ENCODE results near the gene GSG1L2.
"Not testable (repeated sequence)": the region's sequence is repeated elsewhere in the genome, so short reads cannot be mapped to it uniquely, and the experiment has no call there.

The GSG1L2 gene

GRCh38 chr17:9788601-9789000 lies 33.3 kb downstream of the GSG1L2 start:
- no peak for DNase-seq (ENCODE audit: low spot score)

- no peak for DNase-seq (ENCODE audit: low spot score)
Observed at GRCh38 chr17:9784544-9784943, 37.3 kb downstream of the GSG1L2 start.

GRCh38 chr17:9783465-9783864 lies 38.4 kb downstream of the GSG1L2 start:
- DNase-seq (ENCODE audit: low spot score) = not testable (repeated sequence)

- no peak for DNase-seq (ENCODE audit: low spot score)
Observed at GRCh38 chr17:9783050-9783449, 38.8 kb downstream of the GSG1L2 start.

GRCh38 chr17:9780552-9780951 lies 41.3 kb downstream of the GSG1L2 start:
- no peak for DNase-seq (ENCODE audit: low spot score)

- no peak for DNase-seq (ENCODE audit: low spot score)
Observed at GRCh38 chr17:9776911-9777310, 45.0 kb downstream of the GSG1L2 start.

- no peak for DNase-seq (ENCODE audit: low spot score)
Observed at GRCh38 chr17:9772658-9773057, 49.2 kb downstream of the GSG1L2 start.

GRCh38 chr17:9771465-9771864 lies 50.4 kb downstream of the GSG1L2 start:
- no peak for DNase-seq (ENCODE audit: low spot score)

GRCh38 chr17:9769036-9769695 lies 52.7 kb downstream of the GSG1L2 start:
- no peak for DNase-seq (ENCODE audit: low spot score)

- DNase-seq (ENCODE audit: low spot score) = peak; percentile 65
Observed at GRCh38 chr17:9768381-9768934, 53.4 kb downstream of the GSG1L2 start.

GRCh38 chr17:9767432-9767991 lies 54.4 kb downstream of the GSG1L2 start:
- no peak for DNase-seq (ENCODE audit: low spot score)

GRCh38 chr17:9766970-9767369 lies 54.9 kb downstream of the GSG1L2 start:
- DNase-seq (ENCODE audit: low spot score) = no peak

GRCh38 chr17:9765322-9765721 lies 56.6 kb downstream of the GSG1L2 start:
- DNase-seq (ENCODE audit: low spot score) = no peak

GRCh38 chr17:9763643-9764042 lies 58.2 kb downstream of the GSG1L2 start:
- DNase-seq (ENCODE audit: low spot score) = no peak

GRCh38 chr17:9760266-9760665 lies 61.6 kb downstream of the GSG1L2 start:
- DNase-seq (ENCODE audit: low spot score) = no peak

- peak; percentile 11 for DNase-seq (ENCODE audit: low spot score)
Observed at GRCh38 chr17:9755083-9755482, 66.8 kb downstream of the GSG1L2 start.

Measured in RKO (cell line).